ENCODE results near the gene TRAPPC2.
"Not testable (repeated sequence)": the region's sequence is repeated elsewhere in the genome, so short reads cannot be mapped to it uniquely, and the experiment has no call there.

Gene TRAPPC2

DNA sequence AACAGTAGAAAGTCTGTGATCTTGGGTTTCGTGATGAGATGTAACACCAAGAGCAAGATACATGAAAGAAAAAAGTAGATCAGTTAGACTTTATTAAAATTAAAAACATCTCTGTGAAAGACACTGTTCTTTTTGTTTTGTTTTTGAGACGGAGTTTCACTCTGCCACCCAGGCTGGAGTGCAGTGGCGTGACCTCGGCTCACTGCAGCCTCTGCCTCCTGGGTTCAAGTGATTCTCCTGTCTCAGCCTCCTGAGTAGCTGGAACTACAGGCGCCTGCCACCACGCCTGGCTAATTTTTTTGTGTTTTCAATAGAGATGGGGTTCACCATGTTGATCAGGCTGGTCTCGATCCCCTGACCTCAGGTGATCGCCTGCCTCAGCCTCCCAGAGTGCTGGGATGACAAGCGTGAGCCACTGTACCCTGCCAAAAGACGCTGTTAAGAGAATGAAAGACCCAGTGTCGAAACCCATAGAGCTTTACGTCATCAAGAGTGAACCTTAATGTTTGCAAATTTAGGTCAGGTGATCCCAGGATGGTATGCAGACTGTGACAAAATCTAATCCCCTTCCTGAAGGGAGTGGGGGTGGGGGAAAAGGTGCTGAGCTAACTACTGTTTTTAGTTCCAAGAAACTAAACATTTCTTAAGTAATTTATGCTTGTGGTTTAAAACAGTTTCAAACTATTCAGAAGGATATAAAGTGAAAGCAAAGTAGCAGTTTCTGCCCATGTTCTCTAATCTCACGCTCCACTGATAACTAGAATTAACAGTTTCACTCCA lies 8.2 kb upstream of the TRAPPC2 start:
- FAIRE-seq: no peak

DNA sequence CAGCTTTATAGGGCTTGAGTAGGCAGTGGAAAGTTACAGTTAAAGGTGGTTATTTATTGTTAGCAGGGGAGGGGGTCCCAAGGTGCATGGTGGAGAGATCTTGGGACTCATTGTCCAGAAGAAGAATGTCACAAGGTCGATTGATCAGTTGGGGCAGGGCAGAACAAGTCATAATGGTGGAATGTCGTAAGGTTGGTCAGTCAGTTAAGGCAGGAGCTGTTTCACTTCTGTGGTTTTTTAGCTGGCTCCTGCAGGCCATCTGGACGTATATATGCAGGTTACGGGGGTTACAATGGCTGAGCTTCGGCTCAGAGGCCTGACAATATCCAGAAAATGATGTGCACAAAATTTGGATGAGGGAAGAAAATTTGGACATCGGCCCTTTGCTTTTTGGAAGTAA lies 7.3 kb upstream of the TRAPPC2 start:
- no peak for FAIRE-seq

DNA sequence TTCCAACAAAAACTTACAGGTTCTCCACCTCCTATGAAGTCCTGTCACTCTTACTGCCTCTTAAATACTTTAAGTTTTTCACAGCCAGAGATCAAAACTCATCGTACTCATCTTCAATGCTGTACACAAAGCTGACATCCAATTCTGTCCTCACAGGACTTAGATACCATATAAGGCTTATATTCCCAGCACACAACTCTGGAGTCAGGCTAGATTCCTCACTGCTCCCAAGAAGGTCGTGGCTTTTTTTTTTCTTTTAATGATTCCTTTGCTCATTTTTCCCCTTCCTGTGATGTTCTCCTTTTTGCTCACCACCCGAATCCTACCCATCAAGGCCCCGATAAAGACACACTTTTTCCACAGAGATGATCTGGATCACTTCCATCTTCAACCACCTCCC lies 914 bp downstream of the TRAPPC2 start:
- no peak for FAIRE-seq

DNA sequence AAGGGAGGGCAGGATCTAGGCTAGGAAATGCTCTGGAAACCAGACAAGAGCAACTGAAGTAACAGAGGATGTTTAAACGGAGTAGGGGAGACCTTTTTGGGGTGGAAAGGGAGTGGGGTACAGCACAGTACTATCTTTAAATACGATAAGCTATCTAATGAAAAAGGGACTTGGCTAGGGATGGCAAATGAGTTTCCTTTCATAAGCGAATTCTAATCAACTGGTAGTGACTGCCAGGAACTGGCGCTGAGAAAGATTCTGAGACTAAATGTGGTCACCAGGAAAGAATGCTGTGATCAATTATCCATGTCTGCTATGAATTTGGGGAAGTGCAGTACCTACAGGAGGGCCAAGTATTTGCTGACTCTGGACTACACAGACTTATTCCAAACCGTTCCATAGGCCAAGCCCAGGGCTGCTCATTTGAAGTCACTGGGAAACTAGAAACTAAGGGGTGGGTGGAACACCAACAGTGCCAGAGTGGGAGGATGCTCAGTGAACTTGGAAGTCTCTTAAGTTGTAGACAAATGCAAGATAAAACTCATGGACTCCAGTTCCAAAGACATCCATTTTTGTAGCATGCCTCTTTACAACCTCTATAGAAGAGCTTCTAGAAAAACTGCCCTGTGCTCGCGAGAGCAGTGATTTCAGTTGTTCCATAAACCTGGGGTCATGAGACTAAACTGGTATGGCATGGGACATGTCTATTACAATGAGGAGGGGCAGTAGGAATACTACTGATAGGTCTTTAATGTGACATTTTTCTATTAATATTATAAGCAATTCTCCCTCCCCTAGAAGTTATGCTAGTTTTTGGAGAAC lies 2.0 kb downstream of the TRAPPC2 start:
- no peak for FAIRE-seq

DNA sequence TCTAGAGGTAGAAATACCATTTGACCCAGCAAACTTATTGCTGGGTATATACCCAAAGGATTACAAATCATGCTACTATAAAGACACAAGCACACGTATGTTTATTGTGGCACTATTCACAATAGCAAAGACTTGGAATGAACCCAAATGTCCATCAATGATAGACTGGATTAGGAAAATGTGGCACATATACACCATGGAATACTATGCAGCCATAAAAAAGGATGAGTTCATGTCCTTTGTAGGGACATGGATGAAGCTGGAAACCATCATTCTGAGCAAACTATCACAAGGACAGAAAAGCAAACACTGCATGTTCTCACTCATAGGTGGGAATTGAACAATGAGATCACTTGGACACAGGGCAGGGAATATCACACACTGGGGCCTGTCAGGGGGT lies 3.9 kb downstream of the TRAPPC2 start:
- FAIRE-seq: not testable (repeated sequence)

DNA sequence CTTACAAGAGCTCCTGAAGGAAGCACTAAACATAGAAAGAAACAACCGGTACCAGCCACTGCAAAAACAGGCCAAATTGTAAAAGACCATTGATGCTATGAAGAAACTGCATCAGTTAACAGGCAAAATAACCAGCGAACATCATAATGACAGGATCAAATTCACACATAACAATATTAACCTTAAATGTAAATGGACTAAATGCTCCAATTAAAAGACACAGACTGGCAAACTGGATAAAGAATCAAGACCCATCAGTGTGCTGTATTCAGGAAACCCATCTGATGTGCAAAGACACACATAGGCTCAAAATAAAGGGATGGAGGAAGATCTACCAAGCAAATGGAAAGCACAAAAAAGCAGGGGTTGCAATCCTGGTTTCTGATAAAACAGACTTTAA lies 7.8 kb downstream of the TRAPPC2 start:
- not testable (repeated sequence) for FAIRE-seq

DNA sequence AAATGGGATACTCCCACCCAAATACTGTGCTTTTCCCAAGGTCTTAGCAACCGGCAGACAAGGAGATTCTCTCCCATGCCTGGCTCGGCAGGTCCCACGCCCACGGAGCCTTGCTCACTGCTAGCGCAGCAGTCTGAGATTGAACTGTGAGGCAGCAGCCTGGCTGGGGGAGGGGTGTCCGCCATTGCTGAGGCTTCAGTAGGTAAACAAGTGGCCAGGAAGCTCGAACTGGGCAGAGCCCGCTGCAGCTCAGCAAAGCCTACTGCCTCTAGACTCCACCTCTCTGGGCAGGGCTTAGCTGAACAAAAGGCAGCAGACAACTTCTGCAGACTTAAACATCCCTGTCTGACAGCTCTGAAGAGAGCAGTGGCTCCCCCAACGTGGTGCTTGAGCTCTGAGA lies 9.5 kb downstream of the TRAPPC2 start:
- FAIRE-seq: not testable (repeated sequence)

DNA sequence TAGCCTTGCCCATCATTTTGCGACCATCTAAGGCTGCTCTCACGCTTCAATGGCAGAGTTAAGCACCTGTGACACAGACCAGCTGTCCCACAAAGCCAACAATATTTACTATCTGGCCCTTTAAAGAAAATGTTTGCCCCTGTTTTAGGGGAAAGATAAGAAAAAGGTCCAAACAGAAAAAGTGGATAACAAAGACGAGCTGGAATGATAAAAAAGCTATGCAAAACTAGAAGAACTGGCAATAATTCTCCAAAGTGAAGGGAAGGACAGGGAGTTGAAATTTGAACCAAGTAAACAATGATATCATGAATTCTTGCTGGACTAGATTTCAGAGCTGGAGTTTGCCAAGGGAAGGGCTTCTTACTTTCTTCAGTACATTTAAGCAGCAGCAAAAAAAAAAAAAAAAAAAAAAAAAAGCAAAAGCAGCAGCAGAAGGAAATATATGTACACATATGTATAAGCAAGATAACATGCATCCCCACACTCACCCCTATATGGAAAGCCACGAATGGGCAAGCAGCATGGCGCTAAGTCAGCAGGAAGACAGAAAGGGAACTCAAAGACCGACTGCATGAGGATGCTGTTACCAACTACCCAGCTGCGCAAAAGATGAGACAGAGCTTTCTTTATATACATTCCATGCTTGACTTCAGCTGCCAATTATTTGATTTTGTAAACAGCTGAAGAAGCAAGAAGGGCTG lies 12.5 kb downstream of the TRAPPC2 start:
- FAIRE-seq: no peak

DNA sequence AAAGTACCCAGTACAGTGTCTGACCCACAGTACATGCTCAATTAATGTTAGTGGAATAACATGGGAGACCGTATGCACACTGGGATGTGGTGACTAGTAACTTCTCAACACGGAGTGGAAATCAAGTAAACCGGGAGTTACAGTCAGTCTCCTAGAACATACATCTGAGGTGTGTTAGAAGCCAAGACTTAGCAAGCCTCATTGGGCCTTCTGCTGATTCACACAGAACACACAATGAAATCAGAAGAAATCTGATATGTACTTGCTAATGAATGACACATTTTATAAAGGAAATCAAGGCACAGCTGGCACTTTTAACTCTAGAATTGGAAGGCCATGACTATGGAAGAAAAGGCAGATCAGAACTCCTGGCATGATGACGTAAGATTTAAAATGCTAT lies 13.0 kb downstream of the TRAPPC2 start:
- FAIRE-seq: no peak

DNA sequence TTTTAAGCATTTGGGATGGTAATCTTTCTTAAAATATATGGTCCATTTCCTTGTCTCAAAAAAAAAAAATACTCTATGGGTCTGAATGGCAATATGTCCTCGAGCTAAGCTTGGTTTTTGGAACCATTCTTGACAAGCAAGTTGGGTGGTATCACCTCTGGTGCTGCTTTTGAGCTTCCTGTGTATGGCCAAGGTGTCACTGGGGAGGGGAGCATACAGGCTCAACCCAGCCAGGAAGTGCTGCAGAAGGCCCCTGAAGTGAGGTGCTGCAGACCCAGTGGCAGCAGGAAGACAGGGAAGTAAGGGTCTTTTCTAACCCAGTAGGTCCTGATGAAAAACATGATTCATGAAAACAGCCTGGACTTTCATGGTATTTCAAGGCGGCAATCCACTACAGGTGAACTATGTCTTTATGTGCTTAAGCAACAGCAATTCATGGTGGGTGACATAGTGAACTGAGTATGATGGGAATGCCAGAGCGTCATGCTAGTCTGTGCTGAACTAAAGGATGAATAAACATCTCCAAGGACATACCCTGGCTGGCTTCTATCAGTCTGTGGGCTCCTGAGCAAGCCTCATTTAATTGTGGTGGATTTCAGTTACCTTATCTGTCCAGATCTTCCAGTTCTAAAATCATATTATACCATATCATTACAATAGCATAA lies 15.1 kb downstream of the TRAPPC2 start:
- no peak for FAIRE-seq

DNA sequence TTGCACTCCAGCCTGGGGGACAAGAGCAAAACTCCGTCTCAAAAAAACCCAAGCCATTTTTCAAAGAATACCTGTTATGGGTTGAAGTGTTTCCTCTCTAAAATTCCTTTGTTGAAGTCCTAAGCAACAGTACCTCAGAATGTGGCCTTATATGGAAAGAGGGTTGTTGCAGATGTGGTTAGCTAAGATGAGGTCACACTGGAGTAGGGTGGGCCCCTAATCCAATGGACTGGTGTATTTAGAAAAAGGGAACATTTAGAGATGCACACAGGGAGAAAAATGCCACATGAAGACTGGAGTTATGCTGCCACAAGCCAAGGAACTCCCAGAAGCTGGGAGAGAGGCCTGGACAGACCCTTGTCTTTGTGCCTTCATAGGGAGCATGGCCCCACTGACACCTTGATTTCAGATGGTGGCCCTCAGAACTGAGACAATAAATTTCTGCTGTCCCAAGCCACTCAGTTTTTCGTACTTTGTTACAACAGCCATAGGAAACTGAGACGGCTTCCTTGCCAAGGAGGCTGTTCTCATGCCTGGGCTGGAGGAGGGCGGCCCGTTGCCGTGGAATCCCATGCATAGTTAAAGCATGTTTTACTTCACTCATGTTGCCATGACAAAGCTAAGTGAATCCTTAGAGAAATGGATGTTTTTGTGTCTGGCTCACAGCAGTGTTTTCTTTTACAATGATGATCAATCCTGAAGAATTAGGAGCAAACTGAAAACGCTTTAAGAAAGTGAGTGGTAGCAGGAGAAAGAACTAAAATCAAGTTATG lies 16.5 kb downstream of the TRAPPC2 start:
- FAIRE-seq: no peak

DNA sequence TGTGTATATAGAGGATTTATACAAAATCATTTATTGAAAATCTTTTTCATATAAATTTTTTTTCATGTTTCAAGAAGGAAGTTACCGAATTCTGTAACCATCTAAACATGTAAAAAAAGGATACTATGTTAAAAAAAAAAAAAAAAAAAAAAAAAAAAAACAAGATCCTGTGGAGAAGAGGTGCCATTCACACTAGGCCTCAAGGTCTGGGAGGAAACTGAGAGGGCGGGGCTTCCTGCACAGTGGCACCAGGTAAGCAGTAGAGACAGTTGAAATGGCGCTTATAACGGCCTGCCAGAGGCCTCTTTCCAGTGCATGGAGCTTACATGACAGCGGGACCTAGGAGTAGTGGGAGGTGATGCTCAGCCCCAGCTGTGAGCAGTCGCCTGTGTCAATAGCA lies 17.5 kb downstream of the TRAPPC2 start:
- FAIRE-seq: no peak

DNA sequence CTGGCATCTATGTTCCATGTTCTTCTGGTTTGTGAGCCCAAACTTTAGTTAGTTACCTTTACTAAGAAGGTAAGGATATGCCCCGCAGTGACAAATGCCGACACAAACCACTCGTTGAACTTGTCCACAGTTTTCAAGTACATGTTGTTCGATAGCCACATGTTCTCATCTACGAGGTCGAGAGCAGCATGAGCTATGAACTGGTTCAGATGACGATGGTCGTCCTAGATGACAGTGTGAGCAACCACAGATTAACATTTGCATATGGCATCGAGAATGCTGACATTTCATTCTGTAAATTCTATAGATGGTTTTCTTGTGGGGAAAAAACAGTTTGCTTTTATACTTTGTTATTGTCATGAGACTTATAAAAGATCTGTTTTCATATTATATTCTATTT lies 18.0 kb downstream of the TRAPPC2 start:
- FAIRE-seq: no peak

DNA sequence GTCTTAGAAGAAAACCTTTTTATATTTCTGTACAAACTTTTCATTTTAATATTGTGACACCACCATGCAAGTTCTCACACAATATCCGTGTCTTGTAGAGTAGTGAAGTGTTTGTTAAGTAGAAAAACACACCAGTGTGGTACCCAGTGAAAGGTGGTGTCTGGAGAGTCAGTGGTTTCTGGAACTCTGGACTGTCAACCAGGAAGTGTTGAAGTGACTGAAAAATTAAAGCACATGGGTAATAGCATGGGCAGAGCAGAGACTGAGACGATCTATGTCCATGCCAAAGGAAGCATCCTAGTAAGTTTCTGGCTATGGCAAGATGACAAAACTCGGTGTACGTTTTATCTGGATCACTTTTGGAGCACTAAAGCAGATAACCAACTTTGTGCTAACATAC lies 23.3 kb downstream of the TRAPPC2 start:
- FAIRE-seq: no peak

DNA sequence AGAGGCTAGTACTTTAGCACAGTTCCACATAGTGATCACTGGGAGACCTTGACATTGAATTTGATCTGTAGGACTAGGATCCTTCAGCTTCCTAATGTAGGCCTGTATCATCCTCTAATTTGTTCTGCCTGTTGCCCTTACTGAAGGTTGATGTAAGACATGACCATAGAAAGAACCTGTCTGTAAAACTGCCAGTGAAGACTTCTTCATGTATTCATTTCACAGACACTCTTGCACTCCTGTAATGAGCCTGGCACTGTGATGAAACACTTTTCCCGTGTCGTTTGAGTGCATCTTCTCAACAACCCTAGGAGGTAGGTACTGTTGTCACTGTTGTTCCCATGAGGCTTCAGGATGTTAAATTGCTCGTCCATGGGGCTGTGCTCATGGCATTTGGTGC lies 30.8 kb downstream of the TRAPPC2 start:
- no peak for FAIRE-seq

DNA sequence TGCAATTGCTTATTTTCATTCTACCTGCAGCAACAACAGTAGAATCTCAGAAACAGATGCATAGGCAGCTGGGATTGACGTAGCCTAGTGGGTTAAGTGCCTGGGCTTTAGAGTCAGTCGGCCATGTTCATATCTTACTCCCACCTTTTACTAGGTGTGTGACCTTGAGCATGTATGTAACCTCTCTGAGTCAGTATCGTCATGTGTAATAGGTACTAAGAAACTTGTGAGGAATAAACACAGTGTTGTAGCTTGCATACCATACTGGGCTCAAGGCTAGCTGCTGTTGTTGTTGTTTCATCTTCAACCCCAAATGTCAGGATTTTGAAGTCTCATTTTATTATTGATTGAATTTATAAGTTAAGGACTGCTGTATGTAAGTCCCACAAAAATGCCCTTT lies 31.3 kb downstream of the TRAPPC2 start:
- no peak for FAIRE-seq

DNA sequence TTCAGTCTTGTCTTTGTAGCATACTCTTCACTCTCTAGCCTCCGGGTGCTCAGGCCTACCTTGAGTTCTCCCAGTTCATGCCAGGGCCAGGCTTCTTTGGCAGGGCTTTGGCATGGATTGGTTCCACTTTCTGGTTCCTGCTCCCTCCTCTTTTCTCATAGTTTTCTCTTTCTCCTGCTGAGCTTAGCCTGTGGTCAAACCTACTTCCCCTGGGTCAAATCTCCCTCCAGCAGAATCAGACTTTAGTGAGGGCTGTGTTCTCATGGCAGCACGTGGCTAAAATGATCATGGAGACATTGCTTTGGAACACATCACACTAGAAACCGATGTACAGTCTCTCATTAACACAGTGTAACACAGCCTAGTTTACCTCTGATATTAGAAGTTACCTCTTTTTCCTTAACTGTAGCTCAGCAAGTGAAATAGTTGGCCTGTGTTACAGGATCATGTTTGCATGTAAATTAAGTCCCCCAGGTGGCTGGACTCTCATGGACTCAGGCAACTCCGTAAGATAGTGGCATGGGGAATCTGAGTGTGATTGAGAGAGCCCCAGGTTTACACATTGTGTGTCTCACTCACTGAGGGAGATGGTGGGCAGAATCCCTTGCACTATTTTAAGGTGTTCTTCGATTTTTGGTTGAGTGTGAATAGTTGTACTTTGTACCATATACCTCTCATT lies 32.2 kb downstream of the TRAPPC2 start:
- FAIRE-seq: no peak

DNA sequence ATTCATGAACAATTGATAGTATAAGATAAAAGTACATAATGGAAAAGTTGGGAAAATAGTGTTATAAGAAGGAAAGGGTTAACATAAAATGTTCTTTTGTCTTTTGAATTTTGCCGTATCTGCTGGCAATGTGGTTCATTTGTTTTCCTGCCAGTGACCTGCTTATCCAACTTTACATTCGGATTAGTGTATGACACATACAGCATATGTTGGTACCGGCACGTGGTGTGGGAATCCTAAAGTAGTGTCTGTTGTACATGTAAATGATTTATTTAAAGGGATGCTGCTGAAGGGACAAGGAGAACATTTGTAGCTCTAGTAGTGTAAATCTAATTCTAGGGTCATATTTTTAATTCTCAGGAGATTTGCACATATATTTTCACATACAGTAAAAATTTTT lies 34.0 kb downstream of the TRAPPC2 start:
- FAIRE-seq: no peak

DNA sequence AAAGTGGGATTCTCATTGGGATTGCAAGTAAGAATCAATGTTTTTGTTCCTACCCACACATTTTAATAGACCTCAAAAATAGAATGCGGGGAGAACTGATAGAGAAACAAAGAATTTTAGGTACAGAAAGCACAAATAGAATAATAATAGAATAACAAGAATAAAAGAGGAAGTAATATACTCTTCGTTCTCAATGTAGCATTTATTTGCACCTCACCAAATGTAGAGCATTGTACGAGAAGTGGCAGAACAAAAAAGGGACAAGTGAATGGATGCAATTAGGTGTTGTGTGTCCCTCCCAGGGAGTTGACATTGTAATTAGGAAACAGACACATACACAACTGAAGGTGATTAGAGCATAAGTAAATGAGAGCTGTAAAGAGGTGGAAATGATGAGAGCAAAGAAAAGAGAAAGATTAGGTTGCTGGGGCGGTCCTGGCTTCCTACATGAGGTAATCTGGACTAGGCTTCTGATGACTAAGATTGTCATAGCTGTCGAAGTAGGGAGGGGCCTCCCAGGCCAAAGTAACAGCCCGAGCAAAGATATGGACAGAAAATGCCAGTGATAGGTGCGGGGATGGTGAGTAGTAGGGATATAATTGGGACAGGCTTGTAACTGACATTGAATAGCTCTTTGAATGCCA lies 35.1 kb downstream of the TRAPPC2 start:
- no peak for FAIRE-seq

DNA sequence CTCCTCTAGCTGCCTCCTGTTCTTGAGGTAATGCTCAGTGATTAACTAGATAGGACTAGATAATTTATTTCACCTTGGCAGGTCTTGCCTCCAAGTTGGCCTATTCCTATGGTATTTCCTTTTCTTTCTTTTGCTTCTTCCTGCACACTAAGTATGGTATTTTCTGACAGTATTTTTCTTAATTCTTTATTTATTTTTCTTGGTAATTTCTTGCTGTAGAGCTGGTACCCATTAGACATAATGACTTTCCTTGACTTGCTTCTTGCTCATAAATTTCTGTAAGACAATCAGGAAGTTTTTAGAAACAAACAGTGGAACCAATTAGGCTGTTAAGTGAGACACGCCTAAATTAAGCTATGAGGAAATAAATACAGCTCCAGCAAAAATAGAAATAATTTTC lies 36.0 kb downstream of the TRAPPC2 start:
- no peak for FAIRE-seq

DNA sequence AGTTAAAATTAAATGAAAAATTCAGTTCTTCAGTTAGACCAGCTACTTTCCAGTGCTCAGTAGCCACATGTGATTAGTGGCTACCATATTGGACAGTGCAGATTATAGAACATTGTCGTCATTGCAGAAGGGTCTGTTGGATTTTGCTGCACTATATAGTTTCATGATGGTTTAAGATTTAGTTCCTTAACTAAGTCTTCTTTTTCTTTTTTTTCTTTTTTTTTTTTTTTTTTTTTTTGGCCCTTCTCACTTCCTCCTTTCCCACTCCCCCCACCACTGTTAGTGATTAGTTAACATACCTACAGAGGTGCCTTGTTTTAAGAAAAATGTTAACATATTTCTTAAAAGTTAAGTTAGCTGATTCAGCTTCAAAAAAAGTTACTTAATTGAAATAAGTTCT lies 36.4 kb downstream of the TRAPPC2 start:
- FAIRE-seq: no peak
